Measurements from ENCODE around the gene B3GNT5.

B3GNT5 gene

DNA sequence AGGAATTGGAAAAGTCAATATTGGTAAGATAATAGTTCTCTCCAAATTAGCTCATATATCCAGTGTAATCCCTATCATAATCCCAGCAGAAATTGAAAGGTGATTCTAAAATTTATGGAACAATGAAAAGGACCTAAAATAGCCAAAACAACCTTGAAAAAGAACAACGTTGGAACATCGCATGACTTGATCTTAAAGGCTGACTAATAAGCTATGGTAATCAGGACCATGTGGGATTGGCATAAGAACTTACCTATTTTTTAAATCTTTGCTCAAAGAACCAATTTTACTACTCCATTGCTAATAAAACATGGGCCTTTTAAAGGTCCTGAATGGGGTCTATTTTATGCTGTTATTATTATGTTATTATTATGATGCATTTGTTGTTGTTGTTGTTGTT, 40.9 kb downstream of the B3GNT5 start:
- DNase-seq (ENCODE audit: low read depth): no peak

DNA sequence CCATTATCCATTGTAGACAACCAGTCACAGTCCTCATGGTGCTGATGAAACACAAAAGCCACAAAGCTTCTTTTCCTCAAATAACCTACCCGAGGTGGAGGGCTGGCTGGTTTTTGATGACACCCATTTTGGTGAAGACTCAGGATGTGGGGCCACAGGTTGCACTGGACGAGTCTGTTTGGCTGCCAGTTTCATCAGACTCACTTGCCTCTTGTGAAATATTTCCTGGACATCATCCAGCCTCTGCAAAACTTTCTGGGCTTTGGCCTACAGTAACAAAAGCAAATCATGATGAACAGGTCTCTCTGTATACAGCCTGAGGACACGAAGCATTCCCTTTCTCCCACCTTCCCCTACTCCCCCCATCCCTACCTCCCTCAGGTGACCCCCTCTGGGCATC, 42.2 kb downstream of the B3GNT5 start:
- no peak for DNase-seq (ENCODE audit: low read depth)

DNA sequence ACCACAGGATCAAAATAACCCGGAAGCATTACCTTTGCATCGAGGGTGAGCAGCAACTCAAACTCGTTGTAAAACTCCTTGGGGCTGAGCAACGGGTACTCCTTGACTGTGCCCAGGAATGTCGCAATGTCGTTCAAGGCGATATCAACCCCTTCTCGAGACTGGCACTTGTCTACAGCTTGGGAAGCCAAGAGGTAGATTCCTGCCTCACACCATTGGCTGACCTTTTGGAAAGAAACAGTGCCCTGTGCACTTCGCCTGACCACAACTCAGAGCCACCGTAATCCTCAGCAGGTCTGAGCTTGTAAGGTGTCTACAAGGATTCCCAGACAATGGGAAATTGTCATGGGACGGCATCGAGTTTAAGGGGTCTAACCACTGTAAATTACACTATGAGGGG, 43.9 kb downstream of the B3GNT5 start:
- DNase-seq (ENCODE audit: low read depth): no peak

DNA sequence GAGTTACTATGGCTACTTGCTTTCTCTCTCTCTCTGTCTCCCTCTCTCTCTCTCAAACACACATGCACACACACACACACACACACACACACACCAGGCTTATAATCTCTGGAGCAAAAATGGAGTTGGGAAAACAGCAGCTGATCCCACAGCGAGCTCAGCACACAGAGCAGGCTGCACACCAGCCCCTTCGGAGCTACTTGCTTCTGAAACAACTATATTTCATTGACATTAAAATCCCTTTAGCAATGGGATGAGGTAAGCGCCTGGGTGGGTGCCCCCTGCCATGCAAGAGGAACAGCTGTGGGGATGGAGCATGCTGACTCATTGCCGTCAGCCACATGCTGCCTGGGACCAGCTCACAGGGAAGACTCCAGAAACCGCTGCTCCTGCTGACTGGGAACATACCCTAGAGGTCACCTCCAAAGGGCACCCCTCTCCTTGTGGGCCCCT, 45.7 kb downstream of the B3GNT5 start:
- no peak for DNase-seq (ENCODE audit: low read depth)

DNA sequence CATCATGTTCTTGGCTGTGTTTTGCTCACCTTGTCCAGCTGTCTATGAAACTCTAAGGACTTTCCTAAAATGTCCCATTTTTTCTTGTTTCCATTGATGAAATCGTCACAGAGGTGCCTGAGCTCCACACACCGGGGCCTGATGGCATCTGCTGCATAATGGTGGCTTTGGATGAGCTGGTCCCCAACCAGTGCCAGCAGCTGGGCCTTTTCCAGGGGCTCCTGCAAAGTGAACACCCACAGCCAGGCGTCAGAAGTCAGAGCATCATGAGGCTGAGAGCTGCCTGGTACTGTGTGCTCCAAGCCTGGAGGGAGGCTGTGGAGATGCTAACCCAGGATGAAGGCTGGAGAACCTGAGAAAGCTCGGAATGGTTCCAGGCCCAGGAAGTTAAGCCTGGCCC, 46.9 kb downstream of the B3GNT5 start:
- no peak for DNase-seq (ENCODE audit: low read depth)

DNA sequence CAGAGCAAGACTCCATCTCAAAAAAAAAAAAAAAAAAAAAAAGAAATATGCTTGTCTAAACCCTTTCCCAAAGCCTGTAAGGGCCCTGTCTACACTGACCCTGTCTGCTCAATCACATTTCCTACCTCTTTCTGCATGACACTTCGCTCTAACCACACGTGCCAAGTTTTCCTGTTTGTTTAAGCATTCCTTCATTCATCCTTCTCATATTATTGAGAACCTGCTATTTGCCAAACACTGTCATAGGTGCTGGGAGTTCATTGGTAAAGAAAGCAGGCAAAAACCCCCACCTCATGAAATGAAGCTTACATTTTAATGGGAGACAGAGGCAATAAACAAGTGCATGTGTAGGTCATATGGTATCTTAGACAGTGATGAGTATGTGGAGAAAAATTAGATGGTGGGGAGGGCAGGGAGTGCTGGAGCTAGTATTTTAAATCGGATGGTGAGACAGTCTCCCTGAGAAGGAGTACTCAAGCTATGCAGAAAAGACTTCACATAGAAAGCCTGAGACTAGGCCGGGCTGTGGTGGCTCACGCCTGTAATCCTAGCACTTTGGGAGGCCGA, 48.0 kb downstream of the B3GNT5 start:
- no peak for DNase-seq (ENCODE audit: low read depth)

DNA sequence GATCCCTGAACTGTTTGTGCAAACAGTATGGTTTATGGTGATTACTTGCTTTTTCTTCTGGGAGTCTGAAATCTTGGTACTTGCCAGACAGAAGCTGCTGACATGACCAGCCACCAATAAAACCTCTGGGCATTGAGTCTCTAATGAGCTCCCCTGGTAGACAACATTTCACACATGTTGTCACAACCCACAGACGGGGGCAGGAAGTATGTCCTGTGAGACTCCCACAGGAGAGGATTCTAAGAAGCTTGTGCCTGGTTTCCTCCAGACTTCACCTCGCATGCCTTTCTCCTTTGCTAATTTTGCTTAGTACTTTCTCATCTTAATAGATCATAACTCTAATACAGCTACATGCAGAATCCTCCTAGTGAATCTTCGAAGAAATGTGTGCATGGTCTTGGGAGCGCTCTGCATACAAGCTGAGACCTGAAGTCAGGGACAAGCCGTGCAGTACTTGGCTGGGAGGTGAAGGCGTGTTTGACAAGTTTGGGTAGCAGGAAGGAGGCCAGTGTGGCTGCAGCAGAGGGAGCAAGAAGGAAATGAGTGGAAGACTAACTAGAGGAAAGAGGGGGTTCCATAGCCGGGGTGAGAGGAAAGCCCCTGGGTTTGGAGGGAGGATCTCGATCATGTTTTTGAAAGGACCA, 49.0 kb downstream of the B3GNT5 start:
- no peak for DNase-seq (ENCODE audit: low read depth)

DNA sequence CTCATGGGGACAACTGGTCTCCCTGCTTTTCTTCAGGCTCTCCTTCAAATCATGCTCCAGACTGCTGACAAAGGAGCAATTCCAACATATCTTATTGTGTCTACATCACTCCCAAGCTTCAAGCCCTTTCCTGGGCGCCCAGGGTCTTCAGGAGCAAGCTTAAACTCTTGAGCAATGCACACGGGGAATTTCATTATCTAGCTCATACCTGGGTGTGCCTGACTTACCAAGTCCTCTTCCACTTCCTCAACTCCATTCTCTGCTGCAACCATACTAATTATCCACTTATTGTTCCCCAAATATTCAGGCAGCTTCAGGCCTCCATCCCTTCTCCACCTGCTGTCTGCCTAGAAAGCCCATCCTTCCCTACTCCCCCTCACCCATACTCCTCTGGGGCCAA, 50.6 kb downstream of the B3GNT5 start:
- no peak for DNase-seq (ENCODE audit: low read depth)

DNA sequence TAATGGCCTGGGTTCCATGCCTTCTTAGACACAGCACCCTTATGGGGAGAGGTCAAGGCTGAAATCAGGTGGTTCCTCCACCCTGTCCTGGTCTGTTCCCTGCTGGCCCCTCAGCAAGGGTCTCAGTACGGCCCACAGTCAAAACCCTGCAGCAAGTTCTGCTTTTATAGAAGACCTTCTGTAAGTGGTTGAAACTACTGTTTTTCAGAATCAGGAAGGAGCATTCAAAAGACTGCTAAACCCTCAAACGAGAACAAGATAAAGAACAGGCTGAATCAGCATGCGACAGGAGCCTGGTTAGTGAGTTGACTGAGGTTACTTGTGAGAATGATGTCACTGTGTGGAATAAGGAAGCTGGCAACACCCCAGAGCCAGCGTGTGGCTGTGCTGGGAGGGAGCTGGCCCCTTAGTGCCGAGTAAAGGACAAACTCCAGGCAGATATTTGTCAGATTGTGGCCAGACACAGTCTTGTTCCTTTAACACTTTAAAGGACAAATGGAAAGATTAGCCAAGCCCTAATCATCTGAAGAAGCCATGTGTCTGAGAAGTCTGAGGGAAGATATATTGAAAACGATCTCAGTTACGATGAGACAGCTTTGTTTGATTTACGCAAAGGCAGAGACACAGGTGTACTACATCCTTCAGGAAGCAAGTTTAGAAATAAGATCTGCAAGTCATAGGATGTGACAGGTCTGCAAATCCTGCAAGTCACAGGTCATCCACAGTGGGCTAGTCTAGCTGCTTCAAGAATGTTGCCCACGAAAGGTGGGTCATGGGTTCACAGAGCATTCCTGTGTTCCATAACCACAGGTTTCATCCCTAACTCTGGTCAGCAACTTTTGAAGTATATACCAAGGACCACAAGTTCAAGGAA, 54.0 kb downstream of the B3GNT5 start:
- DNase-seq (ENCODE audit: low read depth): peak; percentile 37

DNA sequence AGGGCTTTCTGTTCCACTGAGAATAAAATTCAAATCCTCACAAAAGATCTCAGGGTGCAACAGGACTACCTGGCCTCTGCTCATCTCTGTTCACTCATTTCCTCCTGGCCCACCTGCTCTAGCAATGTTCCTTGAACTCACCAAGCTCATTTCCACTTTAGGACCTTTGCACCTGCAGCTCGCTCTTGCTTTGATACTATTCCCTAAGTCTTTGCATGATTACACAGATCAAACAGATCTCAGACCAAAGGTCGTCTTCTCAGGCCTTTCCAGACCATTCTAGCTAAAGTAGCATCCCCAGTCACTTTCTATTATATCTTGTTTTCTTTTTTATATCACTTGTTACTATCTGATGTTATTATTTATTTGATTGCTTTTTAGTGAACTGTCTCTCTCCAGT, 54.7 kb downstream of the B3GNT5 start:
- no peak for DNase-seq (ENCODE audit: low read depth)

DNA sequence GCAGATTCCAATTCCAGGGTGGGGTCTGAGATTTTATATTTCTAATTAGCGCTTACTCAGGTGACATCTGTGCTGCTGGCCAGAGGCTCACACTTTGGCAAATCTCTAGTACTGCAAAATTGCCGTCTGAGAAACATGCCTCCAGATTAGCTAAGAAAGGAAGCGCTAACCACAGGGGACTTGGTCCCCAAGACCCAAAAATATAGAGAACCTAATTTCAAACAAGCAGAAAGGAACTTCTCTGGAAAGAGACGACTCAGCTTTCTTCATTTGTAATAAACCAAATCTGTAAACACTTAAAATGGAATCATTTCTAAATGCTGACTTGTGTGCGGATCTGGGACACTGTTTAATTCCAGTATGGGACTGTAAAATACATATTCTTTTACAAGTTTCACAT, 55.7 kb downstream of the B3GNT5 start:
- DNase-seq (ENCODE audit: low read depth): no peak

DNA sequence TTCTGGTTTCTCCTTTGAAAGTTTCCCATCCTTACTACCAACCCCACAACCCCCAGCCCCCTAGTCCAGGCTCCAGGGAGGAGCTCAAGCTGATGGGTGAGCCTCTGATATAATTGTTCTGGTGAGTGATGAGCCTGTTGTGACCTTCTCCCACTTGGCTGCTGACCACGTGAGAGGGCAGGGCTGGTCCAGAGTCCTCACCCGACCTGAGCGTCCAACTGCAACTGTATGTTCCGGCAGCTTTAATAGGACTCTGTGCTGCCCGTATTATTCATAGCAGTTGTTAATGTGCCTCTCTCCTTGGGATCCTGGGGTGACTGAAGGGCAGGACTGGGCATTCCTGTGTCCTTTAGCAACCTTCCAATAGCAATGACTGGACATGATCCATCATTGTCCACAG, 56.2 kb downstream of the B3GNT5 start:
- no peak for DNase-seq (ENCODE audit: low read depth)

DNA sequence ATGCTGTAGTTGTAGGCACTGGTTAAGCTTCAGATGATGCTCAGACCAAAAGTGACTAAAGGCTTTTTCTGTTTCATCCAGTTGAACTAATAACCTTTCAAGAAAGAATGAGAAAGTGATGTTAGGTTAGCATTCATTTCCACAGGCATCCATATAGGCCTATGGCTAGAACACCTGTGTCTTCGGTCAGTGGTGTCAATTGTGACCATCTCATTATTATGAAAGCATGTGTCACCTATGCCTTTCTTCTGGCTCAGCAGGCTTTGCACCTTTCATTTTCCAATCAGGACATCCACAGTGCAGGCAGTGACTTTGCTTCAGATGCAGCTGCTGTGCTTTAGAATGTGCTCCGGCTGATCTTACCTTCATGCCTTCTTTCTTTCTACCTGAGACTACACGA, 57.9 kb downstream of the B3GNT5 start:
- DNase-seq (ENCODE audit: low read depth): no peak

DNA sequence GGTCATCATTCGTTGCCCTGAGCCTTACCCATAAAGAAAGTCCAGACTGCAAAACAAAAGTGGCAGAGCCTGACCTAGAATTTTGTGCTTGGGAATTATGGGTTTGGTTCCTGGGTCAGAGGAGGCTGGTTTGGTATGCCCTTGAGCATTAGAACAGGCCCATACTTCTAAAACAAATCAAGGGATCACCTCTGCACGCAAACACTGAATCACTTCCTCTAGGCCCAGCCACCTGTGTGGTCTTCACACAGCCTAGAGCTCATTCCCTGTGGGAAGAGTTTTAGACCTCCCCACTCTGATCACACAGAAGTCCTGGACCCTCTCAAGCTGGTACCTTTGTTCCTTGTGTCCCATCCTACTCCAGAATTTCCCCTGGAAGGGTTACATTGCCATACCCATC, 59.4 kb downstream of the B3GNT5 start:
- no peak for DNase-seq (ENCODE audit: low read depth)

DNA sequence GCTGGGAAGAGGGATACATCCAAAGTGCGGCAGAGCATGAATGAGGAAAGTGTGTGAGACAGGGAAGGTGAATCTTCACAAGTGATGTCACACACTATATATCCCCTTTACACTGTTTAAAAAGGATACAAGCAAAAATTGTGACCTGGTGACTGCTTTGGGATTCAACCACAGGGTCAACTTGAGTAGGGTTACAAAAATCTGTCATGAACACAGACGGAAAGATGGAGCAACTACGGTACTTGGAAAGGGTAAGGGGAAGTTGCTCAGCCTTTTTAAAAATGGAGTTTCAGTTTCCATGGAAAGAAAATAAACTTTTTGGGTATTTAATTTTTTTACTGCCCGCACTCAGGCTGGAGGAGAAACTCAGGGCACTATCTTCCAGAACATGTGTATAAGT, 60.3 kb downstream of the B3GNT5 start:
- no peak for DNase-seq (ENCODE audit: low read depth)

DNA sequence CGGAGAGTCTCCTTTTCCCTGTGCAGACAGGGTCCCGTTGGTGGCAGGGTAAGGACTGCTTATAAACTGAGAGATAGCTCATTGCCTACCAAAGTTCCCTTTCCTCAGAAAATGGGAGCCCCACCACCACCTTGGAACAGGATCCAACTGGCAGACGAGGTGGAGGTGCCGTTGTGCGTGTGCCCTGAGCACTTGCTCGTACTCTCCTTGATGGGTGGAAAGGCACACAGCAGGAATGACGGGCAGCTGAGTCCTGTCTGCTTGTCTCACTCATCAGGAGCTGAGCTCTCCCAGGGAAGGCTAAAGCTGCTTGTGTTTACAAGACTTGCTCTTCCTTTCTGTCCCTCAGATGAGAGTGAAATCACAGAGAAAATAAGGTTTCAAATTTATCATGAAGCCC, 60.7 kb downstream of the B3GNT5 start:
- no peak for DNase-seq (ENCODE audit: low read depth)

DNA sequence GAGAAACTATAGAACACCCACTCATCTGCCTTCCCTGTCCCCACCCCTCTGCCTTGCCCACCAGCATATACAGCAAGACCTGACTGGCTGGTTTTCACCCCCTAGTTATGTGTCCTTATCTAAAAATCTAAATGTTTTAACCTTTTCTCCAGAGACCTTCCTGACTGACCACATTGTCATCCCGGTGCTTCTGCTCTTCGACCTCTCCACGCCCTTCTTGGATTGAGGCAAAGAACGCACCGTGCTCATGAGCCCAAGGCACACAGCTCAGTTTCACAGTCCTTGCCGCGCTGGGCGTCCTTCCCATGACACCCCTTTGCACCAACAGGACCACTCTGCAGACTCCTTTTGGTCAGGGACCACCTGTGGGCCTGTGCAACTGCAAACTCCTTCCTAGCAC, 62.7 kb downstream of the B3GNT5 start:
- no peak for DNase-seq (ENCODE audit: low read depth)

DNA sequence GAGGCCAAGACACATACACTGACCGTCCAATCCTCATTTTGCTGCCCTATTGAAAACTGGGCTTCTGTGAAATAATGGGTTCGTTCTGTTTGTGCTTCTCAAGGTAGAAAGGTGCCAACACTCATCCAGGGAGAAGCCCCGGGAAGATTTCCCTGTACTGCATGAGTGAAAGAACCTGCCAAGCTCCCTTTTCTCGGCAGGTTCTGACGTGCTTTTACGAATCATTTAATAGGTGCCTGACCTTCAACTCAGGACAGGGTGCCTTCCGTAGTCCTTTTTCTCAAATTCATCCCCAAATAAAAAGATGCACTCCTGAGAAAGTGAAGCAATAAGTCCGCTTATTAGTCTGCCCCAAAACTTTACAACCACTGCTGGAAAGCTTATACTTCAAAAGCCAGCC, 64.2 kb downstream of the B3GNT5 start:
- no peak for DNase-seq (ENCODE audit: low read depth)

DNA sequence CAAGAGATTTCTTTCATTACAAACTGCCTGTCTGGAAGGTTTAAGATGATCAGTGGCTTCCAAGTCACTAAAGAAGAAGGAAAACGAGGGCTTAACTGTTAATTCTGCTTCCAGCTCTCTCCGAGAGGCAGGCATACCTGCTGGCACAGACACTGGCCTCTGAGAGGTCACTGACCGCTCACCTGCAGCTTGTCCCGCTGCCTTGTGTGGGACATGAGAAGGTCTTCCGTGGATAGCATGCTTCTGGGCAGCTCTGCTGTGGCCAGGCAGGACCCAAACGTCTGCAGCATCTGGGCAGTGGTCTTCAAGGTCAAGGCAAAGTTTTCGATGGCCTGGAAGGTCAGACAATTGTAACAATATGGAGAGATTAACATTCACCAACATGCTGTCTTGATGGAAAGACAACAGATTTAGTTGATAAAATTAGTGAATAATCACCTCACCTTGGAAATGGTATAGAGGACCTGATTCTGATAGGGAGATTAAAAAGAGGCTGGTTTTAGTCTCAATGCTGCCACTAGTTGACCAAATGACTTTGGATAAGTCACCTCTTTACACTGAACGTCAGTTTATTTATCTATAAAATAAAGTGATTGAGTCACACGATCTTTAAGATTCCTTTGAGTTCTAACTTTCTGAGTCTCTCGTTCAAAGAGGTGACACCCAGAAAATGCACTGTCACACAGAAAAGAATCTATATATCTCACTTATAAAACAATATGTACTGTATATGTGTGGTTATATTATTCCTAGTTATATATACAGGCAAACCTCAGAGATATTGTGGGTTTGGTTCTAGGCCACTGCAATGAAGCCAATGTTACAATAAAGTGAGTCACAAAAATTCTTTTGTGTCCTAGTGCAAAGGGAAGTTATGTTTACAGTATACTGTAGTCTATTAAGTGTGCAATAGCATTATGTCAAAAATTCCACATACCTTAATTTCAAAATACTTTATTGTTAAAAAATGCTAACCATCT, 65.1 kb downstream of the B3GNT5 start:
- DNase-seq (ENCODE audit: low read depth): no peak

DNA sequence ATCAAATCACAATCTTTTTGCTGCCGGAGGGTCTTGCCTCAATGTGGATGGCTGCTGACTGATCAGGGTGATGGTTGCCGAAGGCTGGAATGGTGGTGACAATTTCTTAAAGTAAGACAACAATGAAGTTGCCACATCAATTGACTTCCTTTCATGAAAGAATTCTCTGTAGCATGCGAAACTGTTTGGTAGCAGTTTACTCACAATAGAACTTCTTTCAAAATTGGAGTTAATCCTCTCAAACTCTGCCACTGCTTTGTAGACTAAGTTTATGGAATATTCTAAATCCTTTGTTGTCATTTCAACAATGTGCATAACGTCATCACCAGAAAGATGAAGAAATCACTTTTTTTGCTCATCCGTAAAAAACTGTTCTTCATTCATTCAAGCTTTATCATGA, 65.8 kb downstream of the B3GNT5 start:
- no peak for DNase-seq (ENCODE audit: low read depth)

DNA sequence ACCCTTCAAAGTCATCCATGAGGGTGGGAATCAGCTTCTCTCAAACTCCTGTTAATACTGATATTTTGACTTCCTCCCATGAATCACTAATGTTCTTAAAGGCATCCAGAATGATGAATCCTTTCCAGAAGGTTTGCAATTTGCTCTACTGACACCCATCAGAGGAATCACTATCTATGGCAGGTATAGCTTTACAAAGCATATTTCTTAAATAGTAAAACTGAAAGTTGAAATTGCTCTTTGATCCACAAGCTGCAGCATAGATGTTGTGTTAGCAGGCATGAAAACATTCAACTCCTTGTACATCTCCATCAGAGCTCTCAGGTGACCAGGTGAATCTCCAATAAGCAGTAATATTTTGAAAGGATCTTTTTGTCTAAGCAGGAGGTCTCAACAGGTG, 66.3 kb downstream of the B3GNT5 start:
- DNase-seq (ENCODE audit: low read depth): no peak
